Adrenal gland (tissue), 12 donors: ENCODE measurements around the gene CBS. TPM values are rescaled to one million over a fixed set of nuclear protein-coding genes. Genes with fewer than 3 reads are reported as not detected.

Source experiments
- DNase-seq, 7 donors: peaks; one replicate each; pipeline ENCODE4 v3.0.0-alpha.2; 2019 to 2020
- H3K27ac ChIP-seq, 5 donors: fragments of 200-600 bp; sonication (generic) in 4 of 5; 1 replicate in 3 of 5; 2 replicates in 2 of 5; pipeline versions ENCODE4 v1.5.1 to v1.8.0; 2016 to 2020; ENCODE audit warnings: mild to moderate bottlenecking in 1 of 5
- H3K27me3 ChIP-seq: fragments of 200-600 bp; 2 replicates; pipeline ENCODE4 v1.8.0; 2021
- H3K36me3 ChIP-seq, 2 donors: fragments of 200-600 bp; replicated peaks in 1 of 2; 1 replicate in 1 of 2; 2 replicates in 1 of 2; pipeline versions ENCODE4 v1.5.1 to v1.8.0; 2018 to 2022
- H3K4me1 ChIP-seq, 2 donors: fragments of 200-600 bp; replicated peaks in 1 of 2; 1 replicate in 1 of 2; 2 replicates in 1 of 2; pipeline versions ENCODE4 v1.5.1 to v1.8.0; 2018 to 2021
- H3K4me3 ChIP-seq, 4 donors: fragments of 200-600 bp; sonication (generic) in 3 of 4; one replicate each; pipeline ENCODE4 v1.5.1; 2016 to 2018
- H3K9me3 ChIP-seq, 3 donors: fragments of 200-600 bp; sonication (generic) in 1 of 3; replicated peaks in 1 of 3; 1 replicate in 2 of 3; 2 replicates in 1 of 3; pipeline versions ENCODE4 v1.5.1 to v1.8.0; 2016 to 2021
- CTCF ChIP-seq, 6 experiments: fragments of 450-650 bp in 4 of 6; fragments of 200-600 bp in 2 of 6; sonication (generic) in 1 of 6; IDR thresholded peaks; 1 replicate in 5 of 6; 2 replicates in 1 of 6; pipeline versions ENCODE4 v1.5.1 to v1.8.0; 2016 to 2021; ENCODE audit warnings: antibody characterized with exemption in 6 of 6, mild to moderate bottlenecking in 2 of 6, moderate library complexity in 1 of 6
- POLR2A ChIP-seq, 2 donors: fragments of 450-650 bp; IDR thresholded peaks; one replicate each; pipeline ENCODE4 v1.6.1; 2017; ENCODE audit warnings: antibody characterized with exemption in 2 of 2, mild to moderate bottlenecking in 2 of 2, moderate library complexity in 1 of 2
- WGBS, 4 donors: extraction: QIAGEN DNeasy Blood & Tissue Kit in 2 of 4; methylation state at CpG; one replicate each; pipeline versions ENCODE4 v1.1.5 to v1.1.7; 2013 to 2017; 5-methylcytosine and 5-hydroxymethylcytosine counted together
- intact Hi-C, 2 donors: fragments of 100-400 bp; cut with DNase I; formaldehyde crosslinking; loops; one replicate each; pipeline versions ENCODE4 v1.14.1 to v1.15.0; 2022 to 2023
- polyA plus RNA-seq, 3 donors: library from polyadenylated mRNA; stranded (reverse); fragments of 200-250 nt in 2 of 3; fragments of 350-450 nt in 1 of 3; fragmentation: Illumina TruSeq in 1 of 3; extraction: RNeasy Lipid Tissue Mini Kit (QIAGEN cat#74804) in 1 of 3; gene quantifications; one replicate each; pipeline ENCODE4 v1.2.3, GENCODE V29; 2013 to 2014
- total RNA-seq, 9 donors: library from RNA; depleted of rRNA in 4 of 9; stranded (reverse); fragments of >200 nt in 4 of 9; fragments of 120-200 nt in 1 of 9; fragmentation: NEBNext Ultra II Directional in 1 of 9; extraction: Animal tissue kit (Norgen Biotek cat#: 25700) in 1 of 9; gene quantifications; one replicate each; pipeline versions ENCODE4 v1.1.0 to v1.2.4, GENCODE V29; 2013 to 2023
- donor health status: healthy with polysubstance abuse.
- donor health status: Bipolar disorder and iron deficiency.
- donor health status: DM: yes; HTN: yes; CAD: no.
- donor health status: DM: no; HTN: no; CAD: no.
- donor health status: DM: no; HTN: no; CAD: no.
- donor health status: DM: yes; HTN: yes; CAD: no.

Gene CBS
- total and polyA plus RNA-seq, 12 donors = 1.6 to 8.6 (median 5.5) TPM

GRCh38 chr21:43021756-43022600, 53.7 kb downstream of the CBS start:
- intact Hi-C loops = no loop called here
- WGBS, 4 donors = 94 to 96% (median 96%) methylated on average over 18 to 28 of the region's 28 CpGs
- H3K9me3 ChIP-seq = no peaks in the 10 kb centered on the region

GRCh38 chr21:43021191-43021590, 54.4 kb downstream of the CBS start:
- no peaks in the 10 kb centered on the region for H3K27me3 ChIP-seq
- intact Hi-C loops = no loop called here
- no peak for DNase-seq
- 94 to 100% (median 98%) methylated on average over 8 to 10 of the region's 10 CpGs for WGBS, 4 donors
- no peak overlapping the region for H3K4me3 ChIP-seq
- no peak for TF ChIP-seq POLR2A (IDR thresholded peaks at IDR 0.05)
- no peak for TF ChIP-seq CTCF (IDR thresholded peaks at IDR 0.05)
- H3K36me3 ChIP-seq = peaks cover 0 to 55% of the 10 kb centered on the region in 2 donors
- no peaks in the 10 kb centered on the region for H3K9me3 ChIP-seq
- H3K4me1 ChIP-seq = no peaks in the 10 kb centered on the region
- H3K27ac ChIP-seq = no peak overlapping the region

More at GRCh38 chr21:43021756-43022600, 53.7 kb downstream of the CBS start:
- no peak for DNase-seq
- no peak overlapping the region for H3K27ac ChIP-seq
- no peak overlapping the region for H3K4me3 ChIP-seq
- TF ChIP-seq POLR2A (IDR thresholded peaks at IDR 0.05) (no peak), CTCF (IDR thresholded peaks at IDR 0.05) (no peak)
- H3K27me3 ChIP-seq = no peaks in the 10 kb centered on the region
- peaks cover 0 to 47% of the 10 kb centered on the region in 2 donors for H3K36me3 ChIP-seq
- no peaks in the 10 kb centered on the region for H3K4me1 ChIP-seq

GRCh38 chr21:43020771-43021170, 54.9 kb downstream of the CBS start:
- H3K4me3 ChIP-seq = no peak overlapping the region
- peaks cover 0 to 58% of the 10 kb centered on the region in 2 donors for H3K36me3 ChIP-seq
- no peaks in the 10 kb centered on the region for H3K4me1 ChIP-seq
- WGBS, 4 donors = 77 to 91% (median 87%) methylated on average over 6 of the region's 6 CpGs
- intact Hi-C loops = no loop called here
- no peaks in the 10 kb centered on the region for H3K9me3 ChIP-seq
- no peak overlapping the region for H3K27ac ChIP-seq
- TF ChIP-seq CTCF (IDR thresholded peaks at IDR 0.05) (no peak), POLR2A (IDR thresholded peaks at IDR 0.05) (no peak)
- no peak for DNase-seq
- H3K27me3 ChIP-seq = no peaks in the 10 kb centered on the region

- H3K9me3 ChIP-seq = no peaks in the 10 kb centered on the region
- H3K4me1 ChIP-seq = no peaks in the 10 kb centered on the region
- DNase-seq = no peak
- H3K4me3 ChIP-seq = no peak overlapping the region
- H3K27ac ChIP-seq = no peak overlapping the region
- 91 to 97% (median 96%) methylated on average over 13 of the region's 13 CpGs for WGBS, 4 donors
- intact Hi-C loops = no loop called here
- no peak for TF ChIP-seq CTCF (IDR thresholded peaks at IDR 0.05)
- no peak for TF ChIP-seq POLR2A (IDR thresholded peaks at IDR 0.05)
- peaks cover 0 to 55% of the 10 kb centered on the region in 2 donors for H3K36me3 ChIP-seq
- H3K27me3 ChIP-seq = no peaks in the 10 kb centered on the region
Observed at GRCh38 chr21:43020177-43020576, 55.5 kb downstream of the CBS start.
